DMS114 treated with DMSO at 0.1 percent for 48 hours (cell line): ENCODE data around the gene LRFN5.
"Not testable (repeated sequence)": the region's sequence is repeated elsewhere in the genome, so short reads cannot be mapped to it uniquely, and the experiment has no call there.

Experiments
- DNase-seq: peaks from one replicate; lab custom pipeline; 2025; ENCODE audit not compliant: unreplicated experiment; lab: John Stamatoyannopoulos, UW

LRFN5 gene

GRCh38 chr14:41636492-41637392 is 30.1 kb downstream of the LRFN5 start:
- DNase-seq, result no peak

- DNase-seq, result no peak
Measured at GRCh38 chr14:41641690-41642089, 35.0 kb downstream of the LRFN5 start.

- DNase-seq, result no peak
Measured at GRCh38 chr14:41642367-41642766, 35.7 kb downstream of the LRFN5 start.

- no peak for DNase-seq
Measured at GRCh38 chr14:41642789-41643188, 36.1 kb downstream of the LRFN5 start.

GRCh38 chr14:41644606-41645005 is 37.9 kb downstream of the LRFN5 start:
- no peak for DNase-seq

- DNase-seq, result no peak
Measured at GRCh38 chr14:41650802-41651201, 44.1 kb downstream of the LRFN5 start.

- no peak for DNase-seq
Measured at GRCh38 chr14:41654196-41654595, 47.5 kb downstream of the LRFN5 start.

- no peak for DNase-seq
Measured at GRCh38 chr14:41662780-41663472, 56.2 kb downstream of the LRFN5 start.

GRCh38 chr14:41663473-41663850 is 56.8 kb downstream of the LRFN5 start:
- no peak for DNase-seq

GRCh38 chr14:41666301-41666700 is 59.6 kb downstream of the LRFN5 start:
- no peak for DNase-seq

GRCh38 chr14:41668356-41668755 is 61.7 kb downstream of the LRFN5 start:
- DNase-seq, result no peak

GRCh38 chr14:41673601-41674000 is 66.9 kb downstream of the LRFN5 start:
- not testable (repeated sequence) for DNase-seq

- not testable (repeated sequence) for DNase-seq
Measured at GRCh38 chr14:41674511-41674971, 67.9 kb downstream of the LRFN5 start.

- no peak for DNase-seq
Measured at GRCh38 chr14:41699486-41699885, 92.8 kb downstream of the LRFN5 start.

GRCh38 chr14:41718477-41719166 is 111.9 kb downstream of the LRFN5 start:
- no peak for DNase-seq

GRCh38 chr14:41739203-41739602 is 132.5 kb downstream of the LRFN5 start:
- DNase-seq, result no peak

- no peak for DNase-seq
Measured at GRCh38 chr14:41743140-41743539, 136.5 kb downstream of the LRFN5 start.

GRCh38 chr14:41749429-41749828 is 142.8 kb downstream of the LRFN5 start:
- DNase-seq, result no peak

GRCh38 chr14:41750575-41750974 is 143.9 kb downstream of the LRFN5 start:
- not testable (repeated sequence) for DNase-seq

GRCh38 chr14:41758011-41758665 is 151.5 kb downstream of the LRFN5 start:
- DNase-seq, result no peak

GRCh38 chr14:41761204-41761603 is 154.5 kb downstream of the LRFN5 start:
- DNase-seq, result no peak
